GM23338 (cell line): ENCODE data around the gene RRAD. TPM values are rescaled to one million over a fixed set of nuclear protein-coding genes. Genes with fewer than 3 reads are reported as not detected.

Source experiments
- ATAC-seq: fragments of 200-7000 bp; cut with Tn5 transposase; 3 replicates; pipeline ENCODE4 v1.9.1; 2020
- DNase-seq: peaks from one replicate; pipeline ENCODE4 v3.0.0-alpha.2; 2015; ENCODE audit warnings: low spot score
- H2AFZ ChIP-seq: fragments of 200-600 bp; sonication (generic); 2 replicates; pipeline ENCODE4 v1.8.0; 2016; ENCODE audit warnings: antibody characterized with exemption, mild to moderate bottlenecking, moderate library complexity
- H3F3A ChIP-seq: fragments of 200-600 bp; sonication (generic); replicated peaks from 2 replicates; pipeline ENCODE4 v1.8.0; 2017; ENCODE audit warnings: antibody characterized with exemption, mixed run types, low read depth
- H3K27ac ChIP-seq: fragments of 200-600 bp; sonication (generic); 2 replicates; pipeline ENCODE4 v1.6.1; 2016; ENCODE audit warnings: low read depth
- H3K27me3 ChIP-seq: fragments of 200-600 bp; sonication (generic); 2 replicates; pipeline ENCODE4 v1.8.0; 2016; ENCODE audit warnings: mild to moderate bottlenecking, mixed run types, moderate library complexity; ENCODE audit not compliant: insufficient read depth
- H3K36me3 ChIP-seq: fragments of 200-600 bp; sonication (generic); 2 replicates; pipeline ENCODE4 v1.8.0; 2016; ENCODE audit warnings: mild to moderate bottlenecking; ENCODE audit not compliant: insufficient read depth
- H3K4me1 ChIP-seq: fragments of 200-600 bp; sonication (generic); 2 replicates; pipeline ENCODE4 v1.8.0; 2016; ENCODE audit warnings: mild to moderate bottlenecking, moderate library complexity; ENCODE audit not compliant: insufficient read depth
- H3K4me2 ChIP-seq: fragments of 200-600 bp; sonication (generic); 2 replicates; pipeline ENCODE4 v1.7.1; 2017; ENCODE audit warnings: mixed run types
- H3K4me3 ChIP-seq: fragments of 200-600 bp; sonication (generic); 2 replicates; pipeline ENCODE4 v1.6.1; 2016; ENCODE audit warnings: mixed run types
- H3K79me2 ChIP-seq: fragments of 200-600 bp; sonication (generic); replicated peaks from 2 replicates; pipeline ENCODE4 v1.8.0; 2017; ENCODE audit warnings: mild to moderate bottlenecking; ENCODE audit not compliant: insufficient read depth
- H3K9me2 ChIP-seq: fragments of 200-600 bp; sonication (generic); 2 replicates; pipeline ENCODE4 v1.8.0; 2017; ENCODE audit not compliant: insufficient read depth
- H4K20me1 ChIP-seq: fragments of 200-600 bp; sonication (generic); replicated peaks from 2 replicates; pipeline ENCODE4 v1.8.0; 2017; ENCODE audit warnings: mild to moderate bottlenecking; ENCODE audit not compliant: insufficient read depth
- H3K27ac Mint-ChIP-seq: 2 replicates; pipeline ENCODE4 v1.8.0; 2020; ENCODE audit warnings: inconsistent platforms, mild to moderate bottlenecking, moderate library complexity, mixed read lengths
- H3K27me3 Mint-ChIP-seq: 3 replicates; pipeline ENCODE4 v1.8.0; 2022; ENCODE audit warnings: low read depth, mild to moderate bottlenecking, moderate library complexity, mixed read lengths, inconsistent platforms; ENCODE audit not compliant: insufficient read depth, poor library complexity
- H3K36me3 Mint-ChIP-seq: 3 replicates; pipeline ENCODE4 v1.8.0; 2021; ENCODE audit warnings: low read depth, mild to moderate bottlenecking, inconsistent platforms, moderate library complexity, mixed read lengths
- H3K4me1 Mint-ChIP-seq: 3 replicates; pipeline ENCODE4 v1.8.0; 2020; ENCODE audit warnings: mild to moderate bottlenecking, inconsistent platforms, mixed read lengths
- H3K4me3 Mint-ChIP-seq: 3 replicates; pipeline ENCODE4 v1.8.0; 2021; ENCODE audit warnings: moderate library complexity, mild to moderate bottlenecking, inconsistent platforms, mixed read lengths
- H3K9me3 Mint-ChIP-seq: 3 replicates; pipeline ENCODE4 v1.8.0; 2020; ENCODE audit warnings: moderate library complexity, mild to moderate bottlenecking, inconsistent platforms, mixed read lengths
- CTCF ChIP-seq, 2 experiments: fragments of 200-600 bp in 1 of 2; sonication (generic) in 1 of 2; conservative IDR thresholded peaks; 2 replicates each; pipeline versions ENCODE4 v1.5.1 to v1.6.1; 2016 to 2017; ENCODE audit warnings: antibody characterized with exemption in 2 of 2, low read depth in 2 of 2, mild to moderate bottlenecking in 2 of 2, moderate library complexity in 1 of 2
- EZH2phosphoT487 ChIP-seq: fragments of 200-600 bp; sonication (generic); IDR thresholded peaks from one replicate; pipeline ENCODE4 v1.8.1; 2018; ENCODE audit warnings: antibody characterized with exemption; ENCODE audit not compliant: unreplicated experiment
- ZNF114 ChIP-seq: fragments of 250-450 bp; sonication (Bioruptor Pico); IDR thresholded peaks from 2 replicates; pipeline ENCODE4 v1.5.0; 2020; ENCODE audit warnings: mild to moderate bottlenecking, moderate library complexity
- ZNF331 ChIP-seq: fragments of 250-450 bp; sonication (Bioruptor Pico); IDR thresholded peaks from 2 replicates; pipeline ENCODE4 v1.5.0; 2020; ENCODE audit warnings: low read depth, mild to moderate bottlenecking, moderate library complexity
- polyA plus RNA-seq: library from polyadenylated mRNA; unstranded; fragments of >200 nt; fragmentation: Nextera tagmentation; extraction: Ambion mirVana; gene quantifications from 2 replicates; pipeline ENCODE4 v1.2.1, GENCODE V29; 2016
- total RNA-seq: library from RNA; depleted of rRNA; stranded (reverse); fragments of >200 nt; shearing (Covaris generic); gene quantifications from 2 replicates; pipeline ENCODE4 v1.2.3, GENCODE V29; 2014
- TF ChIP-seq, protein P1 (sequence below): IDR thresholded peaks from 2 replicates; pipeline ENCODE4 v1.6.1; 2016; ENCODE audit warnings: antibody characterized with exemption

Gene RRAD
- total and polyA plus RNA-seq, 2 experiments from 2014 or later, result 0.18 TPM; not detected in 1

DNA sequence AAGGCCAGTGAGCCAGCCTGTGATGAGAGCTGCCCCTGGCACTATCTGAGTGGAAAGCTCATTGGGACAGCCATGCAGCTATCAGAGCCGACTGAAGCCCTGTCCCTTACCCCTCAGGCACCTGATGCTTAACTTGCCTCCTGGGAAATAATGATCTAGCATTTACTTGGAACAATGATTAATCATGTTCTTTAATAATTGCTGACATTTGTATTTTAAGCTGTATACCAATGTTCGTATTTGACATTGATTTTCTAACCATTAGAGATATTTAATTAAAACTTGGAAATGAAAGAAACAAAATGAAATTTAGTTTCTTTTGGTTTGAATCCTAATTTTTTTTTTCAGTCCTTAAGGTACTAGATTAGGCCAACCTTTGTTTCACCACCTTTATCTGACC, 34.5 kb downstream of the RRAD start:
- DNase-seq (no peak), ATAC-seq (no peak)
- Mint-ChIP-seq H3K4me1 (peaks cover 7% of the 10 kb centered on the region; the same call in 1 of the 3 replicates), H3K9me3 (no peaks in the 10 kb centered on the region; the same call in 2 of the 3 replicates), H3K27me3 (peaks cover 4% of the 10 kb centered on the region), H3K4me3 (no peak overlapping the region), H3K36me3 (peaks cover 29% of the 10 kb centered on the region), H3K27ac (no peak overlapping the region)
- Histone ChIP-seq H3F3A (0 out of 2 replicates have a peak, but pooled peaks cover 4% of the 10 kb centered on the region), H4K20me1 (peaks cover 2% of the 10 kb centered on the region; the same call in 1 of the 2 replicates), H3K4me3 (no peak overlapping the region), H3K27me3 (no peaks in the 10 kb centered on the region), H3K36me3 (peaks cover 2% of the 10 kb centered on the region; the same call in 1 of the 2 replicates), H3K27ac (no peak overlapping the region), H3K4me2 (no peak overlapping the region), H3K79me2 (0 out of 2 replicates have a peak, but pooled peaks cover 10% of the 10 kb centered on the region), H2AFZ (no peak overlapping the region), H3K9me2 (no peaks in the 10 kb centered on the region), H3K4me1 (no peaks in the 10 kb centered on the region; the same call in 1 of the 2 replicates)
- TF ChIP-seq ZNF114 (CRISPR knock-in tag), result no peak

- 0 out of 2 replicates have a peak, but pooled peaks cover 1% of the 10 kb centered on the region for H3F3A ChIP-seq
- H3K4me3 Mint-ChIP-seq, result no peak overlapping the region
- no peak overlapping the region for H3K4me2 ChIP-seq
- peaks cover 7% of the 10 kb centered on the region; the same call in 2 of the 3 replicates for H3K4me1 Mint-ChIP-seq
- no peaks in the 10 kb centered on the region; the same call in 1 of the 2 replicates for H3K4me1 ChIP-seq
- no peak overlapping the region for H3K27ac Mint-ChIP-seq
- H3K27me3 ChIP-seq, result no peaks in the 10 kb centered on the region
- no peaks in the 10 kb centered on the region for H3K9me2 ChIP-seq
- H3K27ac ChIP-seq, result no peak overlapping the region
- peaks cover 6% of the 10 kb centered on the region; the same call in 1 of the 2 replicates for H4K20me1 ChIP-seq
- no peak overlapping the region for H3K4me3 ChIP-seq
- ATAC-seq, result no peak
- H3K36me3 Mint-ChIP-seq, result peaks cover 40% of the 10 kb centered on the region
- no peak for TF ChIP-seq EZH2phosphoT487
- no peak for TF ChIP-seq CTCF (conservative IDR thresholded peaks at IDR 0.05; ENCODE audit: low read depth in 2 of 2)
- no peak for TF ChIP-seq ZNF331
- TF ChIP-seq, protein P1, sequence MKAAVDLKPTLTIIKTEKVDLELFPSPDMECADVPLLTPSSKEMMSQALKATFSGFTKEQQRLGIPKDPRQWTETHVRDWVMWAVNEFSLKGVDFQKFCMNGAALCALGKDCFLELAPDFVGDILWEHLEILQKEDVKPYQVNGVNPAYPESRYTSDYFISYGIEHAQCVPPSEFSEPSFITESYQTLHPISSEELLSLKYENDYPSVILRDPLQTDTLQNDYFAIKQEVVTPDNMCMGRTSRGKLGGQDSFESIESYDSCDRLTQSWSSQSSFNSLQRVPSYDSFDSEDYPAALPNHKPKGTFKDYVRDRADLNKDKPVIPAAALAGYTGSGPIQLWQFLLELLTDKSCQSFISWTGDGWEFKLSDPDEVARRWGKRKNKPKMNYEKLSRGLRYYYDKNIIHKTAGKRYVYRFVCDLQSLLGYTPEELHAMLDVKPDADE, result no peak
- H2AFZ ChIP-seq, result no peak overlapping the region
- no peak for DNase-seq
- peaks cover 8% of the 10 kb centered on the region; the same call in 1 of the 2 replicates for H3K36me3 ChIP-seq
- H3K9me3 Mint-ChIP-seq, result no peaks in the 10 kb centered on the region; the same call in 2 of the 3 replicates
- H3K27me3 Mint-ChIP-seq, result peaks cover 2% of the 10 kb centered on the region
- H3K79me2 ChIP-seq, result 0 out of 2 replicates have a peak, but pooled peaks cover 10% of the 10 kb centered on the region
These were observed 35.7 kb downstream of the RRAD start for GRCh38 chr16:66889622-66890021.
